ENCODE measurements around the gene TSPAN2. TPM values are rescaled to one million over a fixed set of nuclear protein-coding genes. Genes with fewer than 3 reads are reported as not detected.
"Not testable (repeated sequence)": the region's sequence is repeated elsewhere in the genome, so short reads cannot be mapped to it uniquely, and the experiment has no call there.

Gene TSPAN2
- total RNA-seq, 1 donor from 2014 or later = 4.3 TPM

- Mint-ChIP-seq H3K27me3 (ENCODE audit: low read depth) (peaks cover 5% of the 10 kb centered on the region), H3K4me3 (no peak overlapping the region), H3K27ac (ENCODE audit: unreplicated experiment) (no peak overlapping the region), H3K36me3 (ENCODE audit: low read depth) (no peaks in the 10 kb centered on the region), H3K4me1 (no peaks in the 10 kb centered on the region), H3K9me3 (peaks cover 9% of the 10 kb centered on the region)
- no peak for DNase-seq (ENCODE audit: low read depth, low spot score)
- TF ChIP-seq CTCF (conservative IDR thresholded peaks at IDR 0.05) = no peak
Measured at GRCh38 chr1:115023593-115023992, 65.7 kb downstream of the TSPAN2 start.

GRCh38 chr1:115021145-115021544 is 68.2 kb downstream of the TSPAN2 start:
- H3K4me3 Mint-ChIP-seq = no peak overlapping the region
- H3K9me3 Mint-ChIP-seq = peaks cover 9% of the 10 kb centered on the region
- no peaks in the 10 kb centered on the region for H3K4me1 Mint-ChIP-seq
- peaks cover 5% of the 10 kb centered on the region for H3K27me3 Mint-ChIP-seq (ENCODE audit: low read depth)
- DNase-seq (ENCODE audit: low read depth, low spot score) = no peak
- no peak for TF ChIP-seq CTCF (conservative IDR thresholded peaks at IDR 0.05)
- no peaks in the 10 kb centered on the region for H3K36me3 Mint-ChIP-seq (ENCODE audit: low read depth)
- no peak overlapping the region for H3K27ac Mint-ChIP-seq (ENCODE audit: unreplicated experiment)

DNA sequence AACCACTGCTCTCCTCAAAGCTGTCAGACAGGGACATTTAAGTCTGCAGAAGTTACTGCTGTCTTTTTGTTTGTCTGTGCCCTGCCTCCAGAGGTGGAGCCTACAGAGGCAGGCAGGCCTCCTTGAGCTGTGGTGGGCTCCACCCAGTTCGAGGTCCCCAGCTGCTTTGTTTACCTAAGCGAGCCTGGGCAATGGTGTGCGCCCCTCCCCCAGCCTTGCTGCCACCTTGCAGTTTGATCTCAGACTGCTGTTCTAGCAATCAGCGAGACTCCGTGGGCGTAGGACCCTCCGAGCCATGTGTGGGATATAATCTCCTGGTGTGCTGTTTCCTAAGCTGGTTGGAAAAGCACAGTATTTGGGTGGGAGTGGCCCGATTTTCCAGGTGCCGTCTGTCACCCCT is 69.8 kb downstream of the TSPAN2 start:
- H3K9me3 Mint-ChIP-seq; H3K4me3 Mint-ChIP-seq; H3K4me1 Mint-ChIP-seq; H3K36me3 Mint-ChIP-seq (ENCODE audit: low read depth); DNase-seq (ENCODE audit: low read depth, low spot score); H3K27me3 Mint-ChIP-seq (ENCODE audit: low read depth); H3K27ac Mint-ChIP-seq (ENCODE audit: unreplicated experiment): not testable (repeated sequence)

- H3K4me1 Mint-ChIP-seq = no peaks in the 10 kb centered on the region
- no peaks in the 10 kb centered on the region for H3K36me3 Mint-ChIP-seq (ENCODE audit: low read depth)
- H3K27me3 Mint-ChIP-seq (ENCODE audit: low read depth) = peaks cover 8% of the 10 kb centered on the region
- TF ChIP-seq CTCF (conservative IDR thresholded peaks at IDR 0.05) = no peak
- no peak for DNase-seq (ENCODE audit: low read depth, low spot score)
- no peak overlapping the region for H3K4me3 Mint-ChIP-seq
- H3K27ac Mint-ChIP-seq (ENCODE audit: unreplicated experiment) = no peak overlapping the region
- H3K9me3 Mint-ChIP-seq = peaks cover 6% of the 10 kb centered on the region
Measured at GRCh38 chr1:115013792-115014191, 75.5 kb downstream of the TSPAN2 start.

- H3K4me1 Mint-ChIP-seq = no peaks in the 10 kb centered on the region
- no peaks in the 10 kb centered on the region for H3K36me3 Mint-ChIP-seq (ENCODE audit: low read depth)
- H3K4me3 Mint-ChIP-seq = no peak overlapping the region
- TF ChIP-seq CTCF (conservative IDR thresholded peaks at IDR 0.05) = no peak
- no peak overlapping the region for H3K27ac Mint-ChIP-seq (ENCODE audit: unreplicated experiment)
- peaks cover 2% of the 10 kb centered on the region for H3K9me3 Mint-ChIP-seq
- no peak for DNase-seq (ENCODE audit: low read depth, low spot score)
- H3K27me3 Mint-ChIP-seq (ENCODE audit: low read depth) = peaks cover 8% of the 10 kb centered on the region
Measured at GRCh38 chr1:115012434-115012833, 76.9 kb downstream of the TSPAN2 start.

- H3K36me3 Mint-ChIP-seq (ENCODE audit: low read depth) = no peaks in the 10 kb centered on the region
- no peak for TF ChIP-seq CTCF (conservative IDR thresholded peaks at IDR 0.05)
- no peak overlapping the region for H3K4me3 Mint-ChIP-seq
- peaks cover 2% of the 10 kb centered on the region for H3K9me3 Mint-ChIP-seq
- peaks cover 8% of the 10 kb centered on the region for H3K27me3 Mint-ChIP-seq (ENCODE audit: low read depth)
- no peak overlapping the region for H3K27ac Mint-ChIP-seq (ENCODE audit: unreplicated experiment)
- DNase-seq (ENCODE audit: low read depth, low spot score) = no peak
- H3K4me1 Mint-ChIP-seq = no peaks in the 10 kb centered on the region
Measured at GRCh38 chr1:115012006-115012405, 77.3 kb downstream of the TSPAN2 start.
